Stimulated activated CD8-positive, alpha-beta memory T cell treated with anti-CD3 and anti-CD28 coated beads, Interleukin-4, amount 100 ng/mL, for 4 hours (primary cell): ENCODE measurements around the gene MASP1.

ENCODE experiments used
- DNase-seq, 2 donors: peaks; one replicate each; pipeline ENCODE4 v3.0.0-alpha.2; 2020; ENCODE audit warnings: low read depth in 2 of 2, low spot score in 1 of 2

Gene MASP1

DNA sequence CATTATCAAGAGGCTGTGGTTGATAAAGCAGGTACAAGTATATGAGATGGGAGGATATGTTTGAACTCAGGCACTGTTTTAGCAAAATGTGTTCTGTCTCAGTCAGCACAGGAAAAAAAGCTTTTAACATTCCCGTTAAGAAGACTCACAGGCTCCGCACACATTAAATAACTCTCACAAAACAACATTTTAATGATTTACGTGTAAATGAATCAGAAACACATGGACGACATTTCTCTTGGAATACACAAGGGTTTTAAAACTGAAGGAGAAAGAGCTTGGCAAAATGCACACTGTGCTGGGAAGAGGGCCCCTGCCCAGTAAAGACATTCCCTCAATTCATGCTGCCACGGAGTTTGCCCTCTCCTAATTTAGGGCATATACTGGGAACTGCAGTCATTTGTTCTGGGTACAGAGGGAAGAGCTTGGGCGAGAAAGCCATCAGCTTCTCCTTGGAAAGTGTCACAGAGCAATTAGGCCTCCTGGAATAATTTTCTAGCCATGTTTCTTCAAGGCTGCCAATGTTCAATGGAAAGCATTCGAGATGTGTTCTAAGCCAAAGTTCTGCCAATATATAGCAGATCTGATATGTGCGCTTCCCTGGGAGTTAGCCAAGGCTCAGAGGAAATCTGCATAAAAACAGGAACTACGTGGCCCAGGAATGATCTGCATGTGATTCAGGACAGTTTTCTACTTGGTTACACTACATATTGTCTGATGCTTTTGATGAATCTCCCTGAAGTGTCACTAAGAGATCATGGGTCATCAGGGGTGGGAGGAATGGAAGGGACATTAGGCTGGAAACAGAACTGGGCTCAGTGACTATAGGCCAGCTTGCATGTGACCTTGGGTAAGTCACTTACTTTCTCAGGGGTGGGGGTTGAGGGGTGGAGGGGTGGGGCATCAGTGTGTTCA, 2.2 kb upstream of the MASP1 start:
- no peak for DNase-seq

DNA sequence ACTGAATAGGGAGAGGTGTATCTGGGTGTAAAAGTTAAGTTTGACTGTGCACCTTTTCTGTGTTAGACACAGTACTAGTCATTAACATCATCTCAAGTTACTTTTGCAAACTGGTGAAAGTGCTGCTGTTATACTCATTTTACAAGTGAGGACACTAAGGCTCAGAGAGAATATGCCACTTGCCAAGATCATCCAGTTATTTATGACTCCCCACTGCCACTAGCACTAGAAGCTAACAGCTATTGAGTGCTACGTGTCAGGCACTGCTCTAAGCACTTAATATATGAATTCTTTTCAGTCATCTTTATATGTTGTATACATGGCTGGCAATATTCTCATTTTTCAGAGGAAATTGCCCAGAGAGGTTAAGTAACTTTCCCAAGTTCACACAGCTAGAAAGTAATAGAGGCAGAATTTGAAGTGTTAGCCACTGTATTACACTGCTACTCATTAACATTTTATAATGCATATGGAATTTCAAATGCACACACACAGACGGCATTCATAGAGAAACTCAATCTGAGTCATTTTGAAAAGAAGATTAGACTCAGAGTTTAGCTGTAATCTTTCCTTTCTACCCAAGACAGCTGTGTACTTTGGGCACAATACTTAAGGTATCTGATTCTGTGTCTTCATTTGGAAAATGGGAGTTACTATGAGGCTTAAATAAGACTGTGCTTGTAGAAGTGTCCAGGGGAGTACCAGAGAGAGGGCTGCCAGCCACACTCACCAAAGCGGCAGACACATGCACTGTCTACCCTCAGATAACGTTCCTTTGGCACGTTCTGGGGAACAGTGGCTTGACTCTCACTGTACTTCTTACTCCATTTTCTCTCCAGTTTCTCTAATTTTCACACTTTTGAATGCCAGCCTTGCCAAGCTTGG, 1.3 kb upstream of the MASP1 start:
- no peak for DNase-seq

DNA sequence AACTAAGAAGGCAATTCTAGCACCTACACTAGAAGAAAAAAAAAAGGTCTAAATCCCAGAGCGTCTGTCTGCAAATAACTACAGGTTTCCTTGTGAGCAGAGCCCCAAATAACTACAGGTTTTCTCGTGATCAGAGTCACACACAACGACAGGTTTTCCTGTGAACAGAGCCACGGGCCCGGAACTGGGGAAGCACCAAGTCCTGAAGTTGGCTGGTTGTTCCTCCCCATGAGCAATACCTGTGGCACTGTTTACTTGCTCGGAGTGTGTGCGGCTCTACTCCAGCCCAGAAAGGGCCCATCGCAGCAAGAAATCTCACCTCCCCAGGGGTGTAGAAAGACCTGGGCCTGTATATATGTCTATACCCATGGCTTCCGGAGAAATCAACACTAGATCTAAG, 644 bp upstream of the MASP1 start:
- no peak for DNase-seq

DNA sequence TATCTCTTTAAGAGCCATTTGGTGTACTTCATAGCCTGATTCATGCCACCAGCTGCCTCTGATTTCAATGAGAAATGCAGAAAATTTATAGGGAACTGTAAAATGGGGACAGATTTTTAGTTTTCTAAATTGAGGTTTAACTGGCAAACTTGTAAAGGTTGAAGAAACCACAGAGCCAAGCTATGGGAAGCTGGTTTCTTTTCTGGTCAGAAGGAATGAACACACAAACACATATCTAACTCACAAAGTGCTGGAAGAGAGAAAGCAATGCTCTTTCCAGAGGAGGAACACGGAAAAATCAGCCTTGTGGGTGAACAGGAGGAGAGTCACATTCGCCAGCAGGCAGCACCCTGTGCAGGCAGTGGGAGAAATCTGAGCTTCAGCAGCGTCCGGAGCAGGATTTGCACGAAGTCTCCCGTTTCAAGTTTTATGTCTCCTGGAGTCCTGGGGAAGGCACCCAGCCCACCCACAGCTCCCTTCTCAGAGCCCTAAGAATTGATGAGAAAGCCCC, 481 bp downstream of the MASP1 start:
- no peak for DNase-seq

DNA sequence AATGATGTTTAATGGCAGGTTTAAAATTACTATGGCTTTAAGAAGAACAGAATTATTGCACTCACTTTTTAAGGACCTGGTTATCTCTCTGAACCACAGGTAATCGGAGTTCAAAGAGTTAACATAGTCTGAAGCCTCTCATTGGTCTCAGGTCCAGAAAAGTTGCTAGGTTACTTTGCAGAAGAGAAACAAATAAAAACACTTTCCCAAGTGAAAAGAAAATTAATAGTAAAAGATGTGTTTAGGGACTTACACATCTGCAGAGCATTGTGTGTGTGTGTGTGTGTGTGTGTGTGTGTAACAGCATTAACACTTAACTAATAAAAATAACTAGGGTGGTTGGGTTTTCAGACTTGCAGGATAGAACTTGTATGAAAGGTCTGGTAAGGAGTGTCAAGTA, 1.0 kb downstream of the MASP1 start:
- no peak for DNase-seq

DNA sequence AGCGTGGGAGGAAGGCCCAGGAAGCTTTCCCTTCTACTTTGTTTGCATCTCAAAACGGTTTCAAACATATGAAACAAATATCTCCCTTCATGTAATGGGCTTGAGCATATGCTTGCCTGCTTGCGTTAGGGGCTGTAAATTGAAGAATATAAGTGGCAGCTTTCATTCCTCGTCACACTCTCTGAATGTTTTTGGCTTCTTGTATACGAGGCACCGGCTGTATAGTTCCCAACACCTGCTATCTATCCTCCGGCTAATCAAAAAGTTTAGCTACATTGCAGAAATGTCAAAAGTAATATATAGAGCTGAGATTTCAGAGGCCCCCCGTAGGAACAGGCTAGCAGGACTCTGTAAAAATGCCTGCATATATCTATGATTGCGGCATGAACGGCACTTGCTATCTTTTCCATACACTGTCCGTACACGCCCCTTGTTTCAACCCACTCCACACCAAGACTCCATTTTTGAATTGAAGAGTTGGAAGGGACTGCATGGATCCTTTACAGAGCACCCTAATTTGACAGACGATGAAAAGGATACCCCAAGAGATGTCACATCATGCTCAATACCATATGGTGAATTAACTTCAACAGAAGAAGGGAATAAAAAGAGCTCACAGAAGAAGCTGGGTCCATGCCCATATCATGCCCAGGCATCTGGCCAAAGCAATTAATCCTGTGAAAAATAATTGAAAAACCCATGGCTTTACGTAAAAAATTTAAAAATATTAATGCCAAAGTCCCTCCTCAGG, 2.5 kb downstream of the MASP1 start:
- no peak for DNase-seq

DNA sequence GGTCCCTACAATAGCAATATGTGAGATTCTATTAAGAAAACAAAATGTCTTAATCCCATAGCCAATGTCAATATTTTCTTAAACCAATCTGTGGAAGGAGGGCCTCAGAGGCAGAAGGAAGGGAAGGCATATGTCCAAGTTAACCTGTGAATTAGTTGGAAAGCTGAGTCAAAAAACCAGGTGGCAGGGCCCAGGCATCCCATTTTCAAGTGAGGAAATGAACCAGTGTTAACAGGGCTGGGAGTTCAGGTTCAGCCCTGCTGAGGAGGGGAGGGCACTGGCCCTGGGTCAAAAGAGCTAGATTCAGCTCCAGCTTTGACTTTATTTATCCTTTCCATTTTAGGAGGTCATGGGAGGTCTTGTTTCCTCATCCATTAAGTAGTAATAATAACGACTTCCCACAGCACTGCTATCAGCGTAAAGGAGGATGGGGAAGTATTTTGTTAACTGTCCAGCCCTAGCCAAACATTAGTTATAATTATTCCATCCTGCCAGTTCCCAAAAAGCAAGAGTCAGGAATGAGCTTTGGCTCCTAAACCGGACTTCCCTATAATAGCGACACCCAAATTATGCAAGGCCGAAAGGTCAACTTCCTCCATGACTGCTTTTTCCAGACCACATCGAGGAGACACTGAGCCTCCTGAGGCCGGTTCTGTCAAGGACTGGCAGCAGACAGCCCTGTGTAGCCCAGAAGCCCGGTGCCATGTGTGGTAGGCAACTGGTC, 3.2 kb downstream of the MASP1 start:
- DNase-seq, result no peak

DNA sequence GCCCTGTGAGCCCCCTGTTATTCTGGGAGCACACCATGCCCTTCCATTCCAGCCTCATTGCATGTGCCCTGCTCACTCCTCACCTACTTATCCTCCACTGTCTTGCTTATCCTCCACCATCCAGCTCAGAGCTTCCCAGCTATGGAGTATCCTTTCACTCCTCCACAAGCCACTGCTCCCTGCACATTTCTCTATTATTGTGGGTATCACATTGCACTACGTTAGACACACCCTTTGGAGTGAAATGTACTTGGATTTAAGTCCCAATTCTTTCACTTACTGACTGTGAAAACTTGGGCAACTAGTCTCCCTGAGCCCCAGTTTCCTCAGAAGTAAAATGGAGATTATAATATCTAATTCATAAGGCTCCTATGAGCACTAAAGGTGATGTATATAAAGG, 4.3 kb downstream of the MASP1 start:
- no peak for DNase-seq

DNA sequence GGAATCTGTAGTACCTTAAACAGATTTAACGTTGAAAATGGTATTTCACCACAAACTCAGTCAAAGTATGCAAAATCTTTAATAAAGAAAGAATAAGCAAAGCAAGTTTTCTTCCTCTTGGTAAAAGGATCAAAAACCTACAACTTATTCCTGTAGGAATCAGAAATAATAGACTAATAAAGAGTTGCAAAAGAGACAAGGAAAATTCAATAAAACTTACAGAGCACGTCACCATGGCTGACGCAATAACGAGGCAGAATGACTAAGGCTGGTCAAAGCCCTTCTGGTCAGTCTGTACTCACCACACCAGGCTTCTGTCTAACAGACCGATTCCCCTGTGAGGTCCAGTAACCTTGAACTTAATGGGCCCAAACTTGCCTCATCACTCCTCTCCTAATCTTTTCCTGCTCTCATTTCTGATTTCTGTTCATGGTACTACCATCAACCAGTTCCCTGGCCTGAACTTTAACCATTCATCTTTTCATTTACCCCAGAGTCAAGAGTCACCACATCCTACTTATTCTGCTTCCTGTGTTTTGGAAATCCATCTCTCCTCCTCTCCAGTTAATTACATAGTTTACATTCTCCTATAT, 5.0 kb downstream of the MASP1 start:
- DNase-seq, result no peak

DNA sequence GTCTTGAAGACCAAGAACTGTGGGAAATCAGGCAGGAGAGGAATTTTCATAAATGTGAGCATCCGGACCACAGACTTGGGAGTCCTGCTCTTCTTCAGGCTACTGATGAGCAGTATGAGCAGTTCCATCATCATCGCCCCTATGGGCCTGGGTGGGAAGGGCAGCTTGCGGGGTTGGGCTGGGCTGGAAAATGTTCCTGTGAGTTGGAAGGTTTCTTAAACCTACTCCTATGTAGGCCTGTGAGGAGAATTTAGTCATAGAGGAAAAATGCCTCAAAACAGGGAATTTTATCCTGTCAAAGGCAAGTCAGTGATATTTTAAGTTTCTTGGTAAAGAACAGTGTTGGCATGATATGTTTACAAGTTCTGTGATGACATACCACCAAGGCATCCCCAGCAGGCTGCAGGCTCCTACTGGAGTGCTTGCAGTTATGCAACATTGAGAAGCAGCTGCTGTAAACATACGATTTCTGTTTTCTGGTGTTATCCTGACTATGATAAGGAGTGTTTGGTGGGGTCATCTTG, 10.3 kb downstream of the MASP1 start:
- DNase-seq, result no peak

DNA sequence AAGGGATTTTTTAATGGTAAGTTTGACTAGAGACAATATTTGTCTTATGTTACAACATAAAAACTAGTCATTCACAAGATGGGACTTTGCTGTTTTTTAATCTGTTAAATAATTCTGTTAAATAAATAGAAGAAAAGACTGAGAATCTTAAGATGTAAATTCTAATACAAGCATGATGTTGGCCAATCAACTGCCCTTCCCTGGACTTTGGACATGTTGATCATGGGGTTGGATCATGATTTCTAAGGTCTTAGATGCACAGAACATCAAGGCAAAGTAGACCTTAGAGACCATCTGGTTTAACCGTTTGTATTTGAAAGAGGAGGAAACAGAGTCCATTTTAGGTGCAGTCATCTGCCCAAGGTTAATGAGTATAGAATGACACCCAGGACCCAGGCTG, 10.9 kb downstream of the MASP1 start:
- no peak for DNase-seq

DNA sequence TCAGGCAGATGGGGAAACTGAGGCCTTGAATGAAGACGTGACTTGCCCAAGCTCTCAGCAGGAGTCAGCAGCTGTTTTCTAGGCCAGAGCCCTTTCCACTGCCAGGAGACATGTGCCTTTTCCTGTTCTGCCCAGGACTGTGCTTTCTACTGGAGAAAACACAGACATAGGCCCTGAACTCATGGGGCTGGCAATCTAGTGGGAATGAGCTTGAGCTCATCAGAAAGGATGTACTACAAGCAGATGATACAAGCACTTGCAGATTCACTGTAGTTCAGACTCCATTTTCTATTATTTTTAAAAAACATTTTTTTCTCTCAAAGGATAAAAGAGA, 14.4 kb downstream of the MASP1 start:
- DNase-seq, result no peak

DNA sequence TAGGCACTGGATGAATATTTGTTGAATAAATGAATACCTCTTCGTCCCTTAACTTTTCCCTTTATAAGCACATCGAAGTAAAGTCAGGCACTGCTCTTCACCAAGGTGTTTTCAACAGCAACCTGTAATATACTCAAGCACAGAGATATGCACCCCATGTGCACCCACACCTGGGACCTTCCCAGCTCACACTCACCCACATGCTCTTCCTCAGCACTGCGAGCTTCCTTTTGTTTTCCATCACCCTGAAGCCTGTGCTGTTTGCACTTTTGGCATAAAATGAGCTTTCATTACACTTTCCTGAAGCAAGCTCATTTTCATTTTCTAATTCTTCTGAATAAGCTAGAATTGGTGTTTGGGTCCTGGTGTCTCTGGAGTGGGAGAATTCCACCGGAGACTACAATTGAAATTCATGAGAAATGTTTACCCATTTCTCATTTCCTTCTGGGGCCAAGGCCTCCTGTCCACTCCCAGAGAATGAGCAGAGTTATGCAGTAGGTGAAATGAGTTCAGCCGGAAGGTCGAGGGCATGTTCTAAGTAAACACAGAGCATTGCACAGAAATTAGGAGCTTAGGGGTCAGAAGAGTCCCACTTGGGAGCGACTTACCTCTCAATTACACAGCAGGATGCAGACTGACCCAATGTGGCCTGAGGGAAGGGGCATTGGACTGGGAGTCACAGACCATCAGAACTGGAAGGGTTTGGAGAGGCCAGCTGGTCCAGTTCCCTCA, 15.0 kb downstream of the MASP1 start:
- DNase-seq, result no peak

DNA sequence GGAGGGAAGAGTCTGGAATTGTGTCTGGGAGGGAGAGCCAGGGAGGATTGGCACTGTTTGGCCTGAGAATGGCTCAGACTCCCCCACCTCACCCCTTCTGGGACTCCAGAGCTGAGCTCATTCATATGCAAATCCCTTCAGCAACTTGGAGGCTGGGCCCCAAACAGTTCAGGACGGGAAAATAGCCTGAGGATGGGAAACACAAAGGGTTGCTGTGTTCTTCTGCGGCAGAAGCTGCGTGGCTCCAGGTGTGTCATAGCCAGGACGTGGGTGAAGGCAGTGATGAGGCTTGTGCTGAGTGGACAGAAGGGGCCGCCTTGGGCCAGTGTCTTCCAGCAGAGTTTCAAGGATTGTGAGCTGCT, 16.6 kb downstream of the MASP1 start:
- no peak for DNase-seq

DNA sequence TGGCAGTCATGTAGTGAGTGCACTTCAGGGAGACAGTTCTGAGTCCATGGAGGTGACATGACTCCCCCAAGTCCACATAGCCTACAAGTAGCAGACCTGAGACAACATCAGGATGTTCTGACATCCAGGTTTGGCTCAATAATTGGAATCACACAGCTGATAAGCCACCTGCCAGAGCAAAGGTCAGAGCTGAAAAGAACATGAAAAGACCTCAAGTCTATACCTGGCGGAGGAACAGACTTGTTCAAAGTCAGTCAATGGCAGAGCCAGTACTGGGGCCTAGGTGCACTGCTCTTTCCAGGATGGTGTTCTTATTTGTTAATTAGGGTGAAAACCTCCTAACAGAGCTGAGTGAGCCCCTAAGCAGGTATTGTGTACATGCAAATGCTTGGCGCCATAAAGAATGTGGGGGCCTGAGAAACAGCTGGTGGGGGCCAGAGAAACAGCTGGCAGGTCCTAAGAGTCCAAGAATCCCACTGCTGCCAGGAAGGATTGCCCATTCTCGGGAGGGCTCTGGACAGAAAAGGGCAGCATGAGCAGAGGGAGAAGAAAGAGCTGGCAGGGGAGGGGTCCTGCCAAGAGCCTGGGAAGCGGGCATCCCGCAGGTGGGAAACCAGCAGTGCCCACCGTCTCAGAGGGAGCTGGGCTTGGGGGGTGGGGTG, 17.1 kb downstream of the MASP1 start:
- no peak for DNase-seq

DNA sequence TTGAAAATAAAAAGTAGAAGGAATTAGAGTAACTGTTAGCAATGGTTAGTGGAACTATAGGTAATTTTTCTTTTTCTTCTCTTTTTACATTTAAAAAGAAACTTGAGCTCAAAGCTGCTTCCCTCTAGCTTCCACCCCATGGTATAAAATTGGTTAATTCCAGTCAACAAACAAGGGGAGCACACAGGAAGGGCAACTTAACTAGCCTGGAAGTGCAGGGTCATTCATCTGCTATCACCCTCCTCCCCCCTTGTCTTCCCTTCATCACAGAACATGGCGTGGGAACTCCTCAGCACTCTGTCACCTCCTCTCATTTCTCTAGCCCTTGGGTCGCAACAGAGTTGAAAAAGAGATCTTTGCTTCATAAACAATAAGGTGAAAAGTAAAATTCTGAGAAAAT, 20.0 kb downstream of the MASP1 start:
- no peak for DNase-seq

DNA sequence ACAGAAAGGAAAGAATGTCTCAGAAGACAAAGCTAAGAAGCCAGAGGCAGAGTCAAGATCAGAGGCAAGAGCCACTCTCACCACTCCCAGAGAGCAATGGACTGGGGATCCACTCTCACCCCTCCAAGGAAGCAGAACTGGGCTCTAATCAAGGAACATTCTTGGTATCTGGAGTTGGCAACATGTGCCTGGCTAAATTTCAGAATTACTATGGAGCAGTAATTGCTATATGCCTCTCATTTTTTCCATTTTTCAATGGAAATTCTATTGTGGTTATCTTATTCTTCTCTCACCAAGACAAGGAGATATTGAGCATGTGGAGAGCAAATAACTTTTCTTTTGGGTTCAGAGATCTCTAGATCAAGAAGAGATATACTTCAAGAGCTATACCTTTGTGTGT, 22.1 kb downstream of the MASP1 start:
- DNase-seq, result no peak

DNA sequence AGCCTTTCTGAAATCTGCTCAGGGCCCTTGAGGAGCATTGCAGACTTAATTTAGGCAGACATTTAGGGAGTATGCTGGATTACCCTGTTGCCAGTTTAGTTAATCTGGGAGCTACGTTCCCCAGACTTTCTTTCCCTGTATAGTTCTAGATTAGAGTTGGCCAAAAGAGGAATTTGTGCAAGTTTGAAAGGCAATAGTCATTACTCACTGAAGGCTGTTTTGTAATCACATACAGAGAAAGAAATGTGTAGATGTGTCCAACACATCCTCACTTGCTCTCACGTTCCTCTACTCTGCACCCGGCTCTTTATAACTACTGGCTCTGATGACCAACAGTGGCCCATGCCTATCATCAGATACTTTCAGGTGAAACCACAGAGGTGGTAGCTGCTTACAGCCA, 24.2 kb downstream of the MASP1 start:
- DNase-seq, result no peak

DNA sequence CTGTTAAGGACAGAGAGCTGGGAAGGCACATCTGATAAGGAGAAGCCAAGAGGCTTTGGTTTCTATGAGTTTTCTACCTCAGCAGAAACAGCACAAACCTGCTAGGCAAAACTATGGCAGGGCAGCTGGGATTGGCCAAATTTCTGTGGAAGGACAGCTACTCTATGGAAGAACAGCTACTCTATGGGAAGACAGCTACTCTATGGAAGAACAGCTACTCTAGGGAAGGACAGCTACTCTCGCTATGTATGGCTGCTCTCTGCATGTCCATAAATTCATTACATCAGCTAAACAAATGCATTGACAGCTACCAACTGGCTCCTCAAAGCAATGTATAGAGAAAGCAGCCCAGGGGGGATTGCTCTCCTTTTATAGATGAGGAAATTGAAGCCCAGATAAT, 24.8 kb downstream of the MASP1 start:
- no peak for DNase-seq
